Measurements from ENCODE around the gene NT5E. TPM values are rescaled to one million over a fixed set of nuclear protein-coding genes. Genes with fewer than 3 reads are reported as not detected.

NT5E gene
- total and polyA plus RNA-seq, 2 donors (not counting 3 experiments of a cell fraction or from before 2014, with no cell fraction given) = 59.3 to 115 TPM

GRCh38 chr6:85421972-85422371 is 27.9 kb upstream of the NT5E start:
- no peak for TF ChIP-seq POLR2AphosphoS5 (IDR thresholded peaks at IDR 0.05; ENCODE audit: insufficient read depth, low read depth, low read length)
- TF ChIP-seq GATA2 (IDR thresholded peaks at IDR 0.05; ENCODE audit: insufficient read depth, insufficient read length, low read depth, low read length) = no peak
- no peak for TF ChIP-seq MAX (IDR thresholded peaks at IDR 0.05; ENCODE audit: insufficient read depth, insufficient read length)
- no peak for TF ChIP-seq CTCF (IDR thresholded peaks at IDR 0.05; ENCODE audit: extremely low read depth in 1 of 2, insufficient read depth in 1 of 2, low read depth in 1 of 2, low read length in 2 of 2)
- TF ChIP-seq MYC (IDR thresholded peaks at IDR 0.05; ENCODE audit: low read depth, low read length) = no peak
- no peak for TF ChIP-seq EZH2 (IDR thresholded peaks at IDR 0.05; ENCODE audit: borderline replicate concordance, low read depth, low read length, severe bottlenecking)
- no peak for TF ChIP-seq FOS (IDR thresholded peaks at IDR 0.05; ENCODE audit: borderline replicate concordance, insufficient read depth, low read length)
- no peak for TF ChIP-seq JUN (IDR thresholded peaks at IDR 0.05; ENCODE audit: borderline replicate concordance, insufficient read depth, insufficient read length, low read depth)
- TF ChIP-seq POLR2A (IDR thresholded peaks at IDR 0.05; ENCODE audit: low read depth, low read length) = no peak
- H3K9me3 ChIP-seq (replicated peaks; ENCODE audit: control insufficient read depth, insufficient read depth, low read length) = no peaks in the 10 kb centered on the region
- FAIRE-seq (no peak), DNase-seq (ENCODE audit: low read depth, low spot score) (peak; percentile 29)
- H4K20me1 ChIP-seq (replicated peaks; ENCODE audit: control insufficient read depth, extremely low read depth, insufficient read depth, low read length) = no peaks in the 10 kb centered on the region
- ChIA-PET CTCF (interaction anchor here (0.9 to 3.3 kb wide), 7 partner anchors 15 to 61 kb away, joined by 3 to 17 read pairs (median 4); partner anchors contain the start of gene NT5E), POLR2A (no interaction called here)
- H2AFZ ChIP-seq (ENCODE audit: low read depth, low read length) = peak overlapping the region; percentile 61
- BruUV-seq (replicated peaks) = no TSS peak
- no peak overlapping the region for H3K27ac ChIP-seq (ENCODE audit: insufficient read depth, low read depth, low read length)
- no peaks in the 10 kb centered on the region for H3K9me1 ChIP-seq (replicated peaks; ENCODE audit: control insufficient read depth, extremely low read depth, insufficient read depth, low read length)
- intact Hi-C loops (cut with micrococcal nuclease) (no loop called here), dilution Hi-C loops (cut with MboI; ENCODE audit: extremely low pct_ligation_motif_present, low sequenced_read_pairs) (no loop called here)
- no peak overlapping the region for H3K4me3 ChIP-seq (replicated peaks in 1 of 3; ENCODE audit: insufficient read depth in 1 of 3, low read depth in 1 of 3, low read length in 3 of 3)
- H3K79me2 ChIP-seq (ENCODE audit: control insufficient read depth, insufficient read depth, low read length) = no peaks in the 10 kb centered on the region
- H3K9ac ChIP-seq (replicated peaks; ENCODE audit: extremely low read depth, insufficient read depth, low read length) = no peak overlapping the region
- no peak overlapping the region for H3K4me2 ChIP-seq (ENCODE audit: insufficient read depth, low read length)
- H3K27me3 ChIP-seq (ENCODE audit: control insufficient read depth in 2 of 2, insufficient read depth in 2 of 2, low read length in 2 of 2) = no peaks in the 10 kb centered on the region
- peaks cover 11% of the 10 kb centered on the region for H3K4me1 ChIP-seq (ENCODE audit: control insufficient read depth, extremely low read depth, insufficient read depth, low read length)
- no peaks in the 10 kb centered on the region for H3K36me3 ChIP-seq (ENCODE audit: control insufficient read depth in 2 of 2, extremely low read depth in 1 of 2, insufficient read depth in 2 of 2, low read length in 2 of 2)
